ENCODE measurements around the gene PHLDB3. TPM values are rescaled to one million over a fixed set of nuclear protein-coding genes. Genes with fewer than 3 reads are reported as not detected.

The PHLDB3 gene
- total RNA-seq, 2 donors from 2014 or later = 7.7 to 13.5 TPM

- Histone ChIP-seq H3K27ac (ENCODE audit: low read depth, low read length) (no peak overlapping the region), H3K4me3 (ENCODE audit: low read length) (no peak overlapping the region), H3K9ac (ENCODE audit: extremely low read depth, low read length, poor library complexity, severe bottlenecking) (no peak overlapping the region), H3K4me1 (ENCODE audit: control insufficient read depth, insufficient read depth, low read length) (no peaks in the 10 kb centered on the region), H3K27me3 (ENCODE audit: control insufficient read depth, insufficient read depth, low read length, poor library complexity, severe bottlenecking) (no peaks in the 10 kb centered on the region), H3K9me3 (ENCODE audit: control insufficient read depth, low read length) (peaks cover 5% of the 10 kb centered on the region), H3K36me3 (ENCODE audit: control insufficient read depth, insufficient read depth, low read length) (peaks cover 52% of the 10 kb centered on the region)
- Mint-ChIP-seq H3K27me3 (ENCODE audit: insufficient read depth) (no peaks in the 10 kb centered on the region), H3K27ac (no peak overlapping the region), H3K36me3 (ENCODE audit: low read depth) (peaks cover 83% of the 10 kb centered on the region), H3K4me1 (no peaks in the 10 kb centered on the region), H3K9me3 (peaks cover 14% of the 10 kb centered on the region), H3K4me3 (no peak overlapping the region)
- WGBS, 2 experiments (ENCODE audit: insufficient coverage in 1 of 2, insufficient read length in 1 of 2) = 92 to 96% methylated on average over 5 to 9 of the region's 9 CpGs
- TF ChIP-seq, protein P1, sequence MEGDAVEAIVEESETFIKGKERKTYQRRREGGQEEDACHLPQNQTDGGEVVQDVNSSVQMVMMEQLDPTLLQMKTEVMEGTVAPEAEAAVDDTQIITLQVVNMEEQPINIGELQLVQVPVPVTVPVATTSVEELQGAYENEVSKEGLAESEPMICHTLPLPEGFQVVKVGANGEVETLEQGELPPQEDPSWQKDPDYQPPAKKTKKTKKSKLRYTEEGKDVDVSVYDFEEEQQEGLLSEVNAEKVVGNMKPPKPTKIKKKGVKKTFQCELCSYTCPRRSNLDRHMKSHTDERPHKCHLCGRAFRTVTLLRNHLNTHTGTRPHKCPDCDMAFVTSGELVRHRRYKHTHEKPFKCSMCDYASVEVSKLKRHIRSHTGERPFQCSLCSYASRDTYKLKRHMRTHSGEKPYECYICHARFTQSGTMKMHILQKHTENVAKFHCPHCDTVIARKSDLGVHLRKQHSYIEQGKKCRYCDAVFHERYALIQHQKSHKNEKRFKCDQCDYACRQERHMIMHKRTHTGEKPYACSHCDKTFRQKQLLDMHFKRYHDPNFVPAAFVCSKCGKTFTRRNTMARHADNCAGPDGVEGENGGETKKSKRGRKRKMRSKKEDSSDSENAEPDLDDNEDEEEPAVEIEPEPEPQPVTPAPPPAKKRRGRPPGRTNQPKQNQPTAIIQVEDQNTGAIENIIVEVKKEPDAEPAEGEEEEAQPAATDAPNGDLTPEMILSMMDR (conservative IDR thresholded peaks at IDR 0.05) = no peak
- DNase-seq = no peak
Measured at GRCh38 chr19:43544077-43544476, 39.5 kb upstream of the PHLDB3 start.

GRCh38 chr19:43541920-43542650, 37.5 kb upstream of the PHLDB3 start:
- Mint-ChIP-seq H3K4me3 (no peak overlapping the region), H3K27ac (no peak overlapping the region), H3K27me3 (ENCODE audit: insufficient read depth) (no peaks in the 10 kb centered on the region), H3K9me3 (peaks cover 22% of the 10 kb centered on the region), H3K36me3 (ENCODE audit: low read depth) (peaks cover 84% of the 10 kb centered on the region), H3K4me1 (no peaks in the 10 kb centered on the region)
- Histone ChIP-seq H3K9ac (ENCODE audit: extremely low read depth, low read length, poor library complexity, severe bottlenecking) (no peak overlapping the region), H3K27me3 (ENCODE audit: control insufficient read depth, insufficient read depth, low read length, poor library complexity, severe bottlenecking) (no peaks in the 10 kb centered on the region), H3K4me1 (ENCODE audit: control insufficient read depth, insufficient read depth, low read length) (no peaks in the 10 kb centered on the region), H3K9me3 (ENCODE audit: control insufficient read depth, low read length) (peaks cover 15% of the 10 kb centered on the region), H3K27ac (ENCODE audit: low read depth, low read length) (no peak overlapping the region), H3K36me3 (ENCODE audit: control insufficient read depth, insufficient read depth, low read length) (peaks cover 71% of the 10 kb centered on the region), H3K4me3 (ENCODE audit: low read length) (no peak overlapping the region)
- 78 to 98% methylated on average over 2 to 5 of the region's 5 CpGs for whole genome bisulfite sequencing, 2 experiments (ENCODE audit: insufficient coverage in 1 of 2, insufficient read length in 1 of 2)
- DNase-seq = no peak
- TF ChIP-seq, protein P1 (conservative IDR thresholded peaks at IDR 0.05) = no peak

DNA sequence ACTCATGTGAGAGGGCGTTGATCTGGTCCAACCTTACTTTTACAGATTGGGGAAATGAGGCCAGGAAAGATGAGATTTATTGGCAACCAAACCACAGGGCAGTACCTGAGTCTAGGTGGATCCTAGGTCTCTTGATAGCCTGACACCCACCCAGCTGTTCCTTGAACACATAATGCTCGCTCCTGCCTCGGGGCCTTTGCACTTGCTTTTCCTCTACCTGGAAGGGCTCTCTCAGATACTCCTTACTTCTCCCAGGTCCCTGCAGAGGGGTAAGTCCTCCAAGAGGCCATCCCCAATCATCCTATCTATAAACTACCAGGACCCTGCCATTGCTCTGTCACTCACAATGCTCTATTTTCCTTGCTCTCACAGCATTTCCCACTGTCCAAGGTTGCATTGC, 35.8 kb upstream of the PHLDB3 start:
- no peak for DNase-seq
- Histone ChIP-seq H3K9me3 (ENCODE audit: control insufficient read depth, low read length) (peaks cover 15% of the 10 kb centered on the region), H3K4me3 (ENCODE audit: low read length) (no peak overlapping the region), H3K27ac (ENCODE audit: low read depth, low read length) (no peak overlapping the region), H3K4me1 (ENCODE audit: control insufficient read depth, insufficient read depth, low read length) (no peaks in the 10 kb centered on the region), H3K27me3 (ENCODE audit: control insufficient read depth, insufficient read depth, low read length, poor library complexity, severe bottlenecking) (no peaks in the 10 kb centered on the region), H3K9ac (ENCODE audit: extremely low read depth, low read length, poor library complexity, severe bottlenecking) (no peak overlapping the region), H3K36me3 (ENCODE audit: control insufficient read depth, insufficient read depth, low read length) (peaks cover 69% of the 10 kb centered on the region)
- Mint-ChIP-seq H3K4me3 (no peak overlapping the region), H3K36me3 (ENCODE audit: low read depth) (peaks cover 83% of the 10 kb centered on the region), H3K27ac (no peak overlapping the region), H3K4me1 (peaks cover under 1% of the 10 kb centered on the region), H3K9me3 (peaks cover 22% of the 10 kb centered on the region), H3K27me3 (ENCODE audit: insufficient read depth) (peaks cover under 1% of the 10 kb centered on the region)
- TF ChIP-seq, protein P1 (conservative IDR thresholded peaks at IDR 0.05) = no peak
- 60 to 67% methylated on average over 3 of the region's 3 CpGs for WGBS, 2 experiments (ENCODE audit: insufficient coverage in 1 of 2, insufficient read length in 1 of 2)

Data from endodermal cell (in vitro differentiated cells).